Measurements from ENCODE around the gene NUDT21.

DNA sequence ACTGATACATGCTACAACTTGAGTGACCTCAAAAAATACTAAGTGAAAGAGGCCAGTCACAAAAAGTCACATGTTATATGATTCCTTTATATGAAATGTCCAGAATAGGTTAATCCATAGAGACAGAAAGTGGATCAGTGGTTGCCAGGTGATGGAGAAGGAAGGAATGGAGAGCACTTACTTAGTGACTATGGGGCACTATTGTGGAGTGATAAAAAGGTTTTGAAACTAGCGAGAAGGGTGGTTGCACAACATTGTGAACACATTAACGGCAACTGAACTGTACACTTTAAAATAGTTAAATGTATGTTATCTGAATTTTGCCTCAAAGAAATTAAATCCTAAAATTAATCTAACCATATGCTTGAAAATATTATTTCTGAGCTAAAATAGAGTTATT is 51.6 kb downstream of the NUDT21 start:
- TF ChIP-seq, protein P1, sequence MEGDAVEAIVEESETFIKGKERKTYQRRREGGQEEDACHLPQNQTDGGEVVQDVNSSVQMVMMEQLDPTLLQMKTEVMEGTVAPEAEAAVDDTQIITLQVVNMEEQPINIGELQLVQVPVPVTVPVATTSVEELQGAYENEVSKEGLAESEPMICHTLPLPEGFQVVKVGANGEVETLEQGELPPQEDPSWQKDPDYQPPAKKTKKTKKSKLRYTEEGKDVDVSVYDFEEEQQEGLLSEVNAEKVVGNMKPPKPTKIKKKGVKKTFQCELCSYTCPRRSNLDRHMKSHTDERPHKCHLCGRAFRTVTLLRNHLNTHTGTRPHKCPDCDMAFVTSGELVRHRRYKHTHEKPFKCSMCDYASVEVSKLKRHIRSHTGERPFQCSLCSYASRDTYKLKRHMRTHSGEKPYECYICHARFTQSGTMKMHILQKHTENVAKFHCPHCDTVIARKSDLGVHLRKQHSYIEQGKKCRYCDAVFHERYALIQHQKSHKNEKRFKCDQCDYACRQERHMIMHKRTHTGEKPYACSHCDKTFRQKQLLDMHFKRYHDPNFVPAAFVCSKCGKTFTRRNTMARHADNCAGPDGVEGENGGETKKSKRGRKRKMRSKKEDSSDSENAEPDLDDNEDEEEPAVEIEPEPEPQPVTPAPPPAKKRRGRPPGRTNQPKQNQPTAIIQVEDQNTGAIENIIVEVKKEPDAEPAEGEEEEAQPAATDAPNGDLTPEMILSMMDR (IDR thresholded peaks at IDR 0.05), result no peak
- TF ChIP-seq POLR2A (IDR thresholded peaks at IDR 0.05), result no peak
